K562 (cell line): ENCODE measurements around the gene IL37. TPM values are rescaled to one million over a fixed set of nuclear protein-coding genes. Genes with fewer than 3 reads are reported as not detected.

ENCODE experiments used
- ATAC-seq: fragments of 200-7000 bp; cut with Tn5 transposase; 3 replicates; pipeline ENCODE4 v1.9.1; 2020; ENCODE audit warnings: moderate library complexity
- BruUV-seq: library from RNA; stranded (reverse); fragments of 400-500 nt; replicated peaks from 2 replicates; lab custom pipeline; 2021; lab: Mats Ljungman, UMichigan
- CTCF ChIA-PET: fragments of 300-600 bp; formaldehyde crosslinking; extraction: SDS; loops from one replicate; lab custom pipeline; 2021; ENCODE audit warnings: low intra/inter-chr PET ratio; lab: Yijun Ruan, JAX
- POLR2A ChIA-PET: fragments of 300-600, 350-650 bp; sonication (Branson Sonifier 250); formaldehyde crosslinking; extraction: SDS; loops from one replicate; lab custom pipeline; 2021; ENCODE audit warnings: antibody characterized with exemption, inconsistent platforms; lab: Yijun Ruan, JAX
- DNase-seq, 4 experiments: peaks; one replicate each; pipeline versions ENCODE4 v3.0.0 to v3.0.0-alpha.2; 2011 to 2018; ENCODE audit warnings: low spot score in 3 of 4, mixed read lengths in 3 of 4; ENCODE audit errors: extremely low read depth in 1 of 4
- FAIRE-seq: peaks from 2 replicates; lab custom pipeline; 2011; peaks lifted over from hg19 to GRCh38; lab: Jason Lieb, UNC
- H2AFZ ChIP-seq: 2 replicates; pipeline ENCODE4 v1.6.0; 2011; ENCODE audit warnings: low read depth, low read length, control low read depth, inconsistent platforms
- H3K27ac ChIP-seq: fragments of 200-600 bp; 3 replicates; pipeline ENCODE4 v1.8.0; 2011; ENCODE audit warnings: low read depth, mild to moderate bottlenecking, control low read depth, inconsistent platforms, low read length, moderate library complexity, mixed read lengths; ENCODE audit errors: extremely low read depth
- H3K27me3 ChIP-seq, 2 experiments: fragments of 300-600 bp in 1 of 2; 2 replicates in 1 of 2; 3 replicates in 1 of 2; pipeline versions ENCODE4 v1.6.0 to v1.8.0; 2011; ENCODE audit warnings: inconsistent platforms in 2 of 2, low read length in 2 of 2, mild to moderate bottlenecking in 1 of 2, mixed read lengths in 1 of 2, moderate library complexity in 1 of 2; ENCODE audit not compliant: control insufficient read depth in 2 of 2, insufficient read depth in 2 of 2
- H3K36me3 ChIP-seq: fragments of 300-600 bp; 3 replicates; pipeline ENCODE4 v1.8.0; 2011; ENCODE audit warnings: mild to moderate bottlenecking, low read length, inconsistent platforms; ENCODE audit not compliant: control insufficient read depth, insufficient read depth
- H3K4me1 ChIP-seq, 2 experiments: fragments of 200-600 bp in 1 of 2; replicated peaks in 1 of 2; 2 replicates in 1 of 2; 3 replicates in 1 of 2; pipeline versions ENCODE4 v1.5.1 to v1.8.0; 2011; ENCODE audit warnings: inconsistent platforms in 2 of 2, low read length in 2 of 2, mild to moderate bottlenecking in 1 of 2, mixed read lengths in 1 of 2, moderate library complexity in 1 of 2; ENCODE audit not compliant: control insufficient read depth in 2 of 2, insufficient read depth in 2 of 2
- H3K4me2 ChIP-seq: 2 replicates; pipeline ENCODE4 v1.6.1; 2011; ENCODE audit warnings: low read length, control low read depth, inconsistent platforms, mixed read lengths; ENCODE audit not compliant: insufficient read depth
- H3K4me3 ChIP-seq: fragments of 200-600 bp; sonication (generic), shearing (Covaris generic); 2 replicates; pipeline ENCODE4 v1.5.1; 2016; ENCODE audit warnings: control low read depth, inconsistent platforms
- H3K79me2 ChIP-seq: fragments of 200-600 bp; 3 replicates; pipeline ENCODE4 v1.8.0; 2011; ENCODE audit warnings: low read length, inconsistent platforms; ENCODE audit not compliant: control insufficient read depth, insufficient read depth
- H3K9ac ChIP-seq, 2 experiments: 2 replicates each; pipeline versions ENCODE4 v1.6.0 to v1.6.1; 2011; ENCODE audit warnings: low read depth in 2 of 2, low read length in 2 of 2, control low read depth in 1 of 2, inconsistent platforms in 1 of 2, mild to moderate bottlenecking in 1 of 2, mixed read lengths in 1 of 2; ENCODE audit not compliant: insufficient read depth in 1 of 2
- H3K9me1 ChIP-seq: one replicate; pipeline ENCODE4 v1.6.0; 2011; ENCODE audit warnings: inconsistent platforms, mild to moderate bottlenecking, low read length, moderate library complexity; ENCODE audit not compliant: control insufficient read depth, insufficient read depth
- H3K9me3 ChIP-seq: replicated peaks from 2 replicates; pipeline ENCODE4 v1.5.1; 2011; ENCODE audit warnings: low read depth, low read length, inconsistent platforms; ENCODE audit not compliant: control insufficient read depth, insufficient read depth
- H4K20me1 ChIP-seq: replicated peaks from 2 replicates; pipeline ENCODE4 v1.6.1; 2011; ENCODE audit warnings: low read length, inconsistent platforms, mixed read lengths; ENCODE audit not compliant: control insufficient read depth, insufficient read depth
- CHD2 ChIP-seq: IDR thresholded peaks from 2 replicates; pipeline ENCODE4 v1.6.1; 2011; ENCODE audit warnings: low read depth, low read length
- EWSR1 ChIP-seq: fragments of 450-650 bp; IDR thresholded peaks from 2 replicates; pipeline ENCODE4 v1.6.1; 2018; ENCODE audit warnings: borderline replicate concordance, mild to moderate bottlenecking, low read depth, moderate library complexity; ENCODE audit not compliant: partially characterized antibody
- HNRNPUL1 ChIP-seq: fragments of 200-400 bp; formaldehyde crosslinking; IDR thresholded peaks from 2 replicates; pipeline ENCODE4 v1.6.1; 2017; ENCODE audit warnings: low read length
- PHB ChIP-seq: fragments of 250-450 bp; sonication (Bioruptor Pico); IDR thresholded peaks from 2 replicates; pipeline ENCODE4 v1.5.0; 2021
- SPI1 ChIP-seq: IDR thresholded peaks from 2 replicates; pipeline ENCODE4 v1.6.1; 2011; ENCODE audit warnings: low read depth, low read length, control low read depth, borderline replicate concordance
- TAF7 ChIP-seq: fragments of 450-650 bp; IDR thresholded peaks from 2 replicates; pipeline ENCODE4 v1.6.1; 2016; ENCODE audit warnings: missing genetic modification characterization, missing compliant biosample characterization
- TAF9B ChIP-seq: fragments of 450-650 bp; IDR thresholded peaks from 2 replicates; pipeline ENCODE4 v1.6.1; 2018; ENCODE audit warnings: mild to moderate bottlenecking; ENCODE audit not compliant: partially characterized antibody
- TAL1 ChIP-seq: fragments of 450-650 bp; IDR thresholded peaks from 2 replicates; pipeline ENCODE4 v1.6.1; 2016; ENCODE audit warnings: mild to moderate bottlenecking
- U2AF1 ChIP-seq: fragments of 200-400 bp; formaldehyde crosslinking; optimal IDR thresholded peaks from 2 replicates; pipeline ENCODE3; 2017; ENCODE audit warnings: mild to moderate bottlenecking, low read depth, low read length, moderate library complexity
- ZNF12 ChIP-seq: sonication (generic); formaldehyde crosslinking; IDR thresholded peaks from 2 replicates; pipeline ENCODE4 v1.4.0; 2020; ENCODE audit warnings: mild to moderate bottlenecking, missing genetic modification reagents
- WGBS: fragments of 100-300 bp; shearing (Covaris generic); methylation state at CpG from one replicate; pipeline ENCODE4 v1.1.6; 2016; ENCODE audit warnings: low coverage, mixed read lengths; ENCODE audit not compliant: insufficient coverage; ENCODE audit errors: missing lambda C conversion rate; 5-methylcytosine and 5-hydroxymethylcytosine counted together
- in situ Hi-C: fragments of 300-500 bp; cut with MboI; formaldehyde crosslinking; loops from 4 replicates; pipeline ENCODE4 v1.15.0; 2018; ENCODE audit warnings: inconsistent platforms, mixed read lengths
- intact Hi-C: fragments of 100-400 bp; cut with micrococcal nuclease; formaldehyde crosslinking; loops from 2 replicates; pipeline ENCODE4 v1.14.2; 2022
- polyA plus RNA-seq, 8 experiments: library from polyadenylated mRNA; depleted of rRNA in 4 of 8; stranded (reverse) in 5 of 8; unstranded in 3 of 8; fragments of >200 nt; fragmentation: Nextera tagmentation in 2 of 8; fragmentation: Illumina TruSeq in 1 of 8; extraction: Ambion mirVana in 2 of 8; extraction: Trizol in 1 of 8; gene quantifications; 2 replicates each; pipeline versions ENCODE4 v1.2.1 to v1.2.3, GENCODE V29; 2011 to 2014; ENCODE audit warnings: inconsistent platforms in 1 of 8, missing spikeins in 1 of 8
- total RNA-seq, 7 experiments: library from RNA; depleted of rRNA in 6 of 7; stranded (reverse); fragments of >200 nt in 6 of 7; fragmentation: Illumina TruSeq in 2 of 7; extraction: Trizol in 2 of 7; gene quantifications; 2 replicates each; pipeline versions ENCODE4 v1.2.1 to v1.2.3, GENCODE V29; 2011 to 2021; ENCODE audit warnings: low replicate concordance in 1 of 7
- TF ChIP-seq, protein P1 (sequence below): IDR thresholded peaks from 2 replicates; pipeline ENCODE4 v1.6.1; 2016; ENCODE audit warnings: missing genetic modification characterization, missing compliant biosample characterization
- TF ChIP-seq, protein P2 (sequence below): sonication (generic); IDR thresholded peaks from 2 replicates; pipeline ENCODE4 v1.6.1; 2016

The IL37 gene
- total and polyA plus RNA-seq, 9 of the 15 experiments (the other 6 are each of a cell fraction or from before 2014, with no cell fraction given): not detected

DNA sequence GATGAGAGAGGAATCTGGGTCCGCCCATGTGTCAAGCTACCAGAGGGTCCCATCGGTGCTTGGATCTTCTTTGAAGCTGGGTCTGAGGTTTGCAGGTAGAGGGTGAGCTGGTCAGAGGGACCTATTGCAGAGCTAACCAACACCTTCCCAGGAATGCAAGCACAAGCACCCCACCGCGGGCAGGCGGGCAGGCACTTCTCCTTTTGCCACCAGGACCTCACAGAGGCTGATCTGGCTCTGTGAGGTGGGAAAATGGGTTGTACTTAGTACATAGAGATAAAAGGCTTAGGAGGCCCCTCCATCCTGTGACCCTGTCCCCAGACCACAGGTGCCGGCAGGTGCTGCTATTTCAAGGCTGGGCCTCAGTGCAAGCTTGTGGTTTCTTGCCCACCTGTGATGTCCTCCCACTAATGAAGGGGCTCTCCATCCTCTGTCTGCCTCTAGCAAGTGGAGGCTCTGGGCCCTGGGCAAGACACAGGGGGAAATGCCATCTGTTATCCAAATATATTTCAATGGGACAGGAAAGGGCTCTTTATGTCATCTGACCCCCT, 31.4 kb upstream of the IL37 start:
- peaks cover 0 to 9% of the 10 kb centered on the region in 2 experiments; a peak in 3 of 5 replicates for H3K4me1 ChIP-seq
- no peaks in the 10 kb centered on the region for H3K9me3 ChIP-seq
- BruUV-seq: no TSS peak
- H3K4me2 ChIP-seq: no peak overlapping the region
- DNase-seq (no peak), ATAC-seq (no peak), FAIRE-seq (no peak)
- ChIA-PET CTCF (no interaction called here), POLR2A (interaction anchor here (0.6 kb wide), 1 partner anchor 94 kb away, joined by 3 read pairs; no protein-coding TSS in a partner anchor)
- H3K79me2 ChIP-seq: no peaks in the 10 kb centered on the region
- H3K9me1 ChIP-seq: no peaks in the 10 kb centered on the region
- in situ Hi-C loops (loop anchor here (5.0 to 25.0 kb wide), 2 partner anchors 127 to 267 kb away; no protein-coding TSS in a partner anchor), intact Hi-C loops (loop anchor here (5.0 kb wide), 1 partner anchor 277 kb away; no protein-coding TSS in a partner anchor)
- H3K9ac ChIP-seq: no peak overlapping the region
- H4K20me1 ChIP-seq: no peaks in the 10 kb centered on the region
- 38% methylated on average over 6 of the region's 6 CpGs for WGBS
- TF ChIP-seq SPI1 (peak; percentile 50; the same call in 1 of the 2 replicates), U2AF1 (no peak)
- no peaks in the 10 kb centered on the region for H3K36me3 ChIP-seq
- H3K4me3 ChIP-seq: no peak overlapping the region
- no peak overlapping the region for H2AFZ ChIP-seq
- H3K27me3 ChIP-seq: peaks cover 0 to 14% of the 10 kb centered on the region in 2 experiments; a peak in 1 of 5 replicates
- H3K27ac ChIP-seq: no peak overlapping the region

DNA sequence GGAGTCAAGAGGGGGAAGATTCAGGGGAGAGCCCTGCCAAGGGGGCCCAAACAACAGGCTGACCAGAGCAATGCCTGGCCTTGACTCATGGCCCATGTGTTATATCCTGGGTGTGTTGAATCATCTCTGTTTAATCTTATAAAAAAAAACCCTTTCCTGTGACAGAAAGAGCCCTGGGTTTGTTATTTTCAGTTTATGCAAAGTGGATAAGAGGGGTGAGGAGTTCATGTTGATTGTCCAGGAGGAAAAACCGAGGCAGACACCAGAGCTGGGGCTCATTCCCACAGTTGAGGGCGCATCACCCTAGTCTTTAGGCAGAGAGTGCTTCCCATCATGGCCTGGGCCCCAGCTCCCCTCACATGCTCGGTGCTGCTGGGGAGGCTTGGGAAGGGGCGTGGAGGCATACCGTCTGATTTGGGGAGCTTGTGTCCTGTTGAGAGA, 30.9 kb upstream of the IL37 start:
- H3K27ac ChIP-seq: no peak overlapping the region
- H3K9ac ChIP-seq: no peak overlapping the region
- no TSS peak for BruUV-seq
- POLR2A ChIA-PET: interaction anchor here (0.6 to 1.1 kb wide), 2 partner anchors 17 to 174 kb away, joined by 3 read pairs; no protein-coding TSS in a partner anchor
- intact Hi-C loops: loop anchor here (5.0 kb wide), 1 partner anchor 278 kb away; no protein-coding TSS in a partner anchor
- H3K4me3 ChIP-seq: no peak overlapping the region
- WGBS: 29% methylated on average over 5 of the region's 5 CpGs
- in situ Hi-C loops: loop anchor here (25.0 kb wide), 1 partner anchor 268 kb away; no protein-coding TSS in a partner anchor
- peaks cover 0 to 14% of the 10 kb centered on the region in 2 experiments; a peak in 1 of 5 replicates for H3K27me3 ChIP-seq
- CTCF ChIA-PET: no interaction called here
- H3K36me3 ChIP-seq: no peaks in the 10 kb centered on the region
- H4K20me1 ChIP-seq: no peaks in the 10 kb centered on the region
- ATAC-seq (no peak), FAIRE-seq (no peak), DNase-seq (no peak)
- H3K79me2 ChIP-seq: no peaks in the 10 kb centered on the region
- H3K4me2 ChIP-seq: no peak overlapping the region
- H3K9me3 ChIP-seq: no peaks in the 10 kb centered on the region
- H3K4me1 ChIP-seq: peaks cover 0 to 12% of the 10 kb centered on the region in 2 experiments; a peak in 3 of 5 replicates
- no peaks in the 10 kb centered on the region for H3K9me1 ChIP-seq
- peak overlapping the region; percentile 64; the same call in 1 of the 2 replicates for H2AFZ ChIP-seq
- no peak for TF ChIP-seq PHB (CRISPR knock-in tag)
- no peak for TF ChIP-seq TAF7 (tag)
- no peak for TF ChIP-seq TAL1
- TF ChIP-seq, protein P1, sequence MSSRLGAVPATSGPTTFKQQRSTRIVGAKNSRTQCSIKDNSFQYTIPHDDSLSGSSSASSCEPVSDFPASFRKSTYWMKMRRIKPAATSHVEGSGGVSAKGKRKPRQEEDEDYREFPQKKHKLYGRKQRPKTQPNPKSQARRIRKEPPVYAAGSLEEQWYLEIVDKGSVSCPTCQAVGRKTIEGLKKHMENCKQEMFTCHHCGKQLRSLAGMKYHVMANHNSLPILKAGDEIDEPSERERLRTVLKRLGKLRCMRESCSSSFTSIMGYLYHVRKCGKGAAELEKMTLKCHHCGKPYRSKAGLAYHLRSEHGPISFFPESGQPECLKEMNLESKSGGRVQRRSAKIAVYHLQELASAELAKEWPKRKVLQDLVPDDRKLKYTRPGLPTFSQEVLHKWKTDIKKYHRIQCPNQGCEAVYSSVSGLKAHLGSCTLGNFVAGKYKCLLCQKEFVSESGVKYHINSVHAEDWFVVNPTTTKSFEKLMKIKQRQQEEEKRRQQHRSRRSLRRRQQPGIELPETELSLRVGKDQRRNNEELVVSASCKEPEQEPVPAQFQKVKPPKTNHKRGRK (tag): no peak
- no peak for TF ChIP-seq TAF9B
- no peak for TF ChIP-seq CHD2
- TF ChIP-seq, protein P2, sequence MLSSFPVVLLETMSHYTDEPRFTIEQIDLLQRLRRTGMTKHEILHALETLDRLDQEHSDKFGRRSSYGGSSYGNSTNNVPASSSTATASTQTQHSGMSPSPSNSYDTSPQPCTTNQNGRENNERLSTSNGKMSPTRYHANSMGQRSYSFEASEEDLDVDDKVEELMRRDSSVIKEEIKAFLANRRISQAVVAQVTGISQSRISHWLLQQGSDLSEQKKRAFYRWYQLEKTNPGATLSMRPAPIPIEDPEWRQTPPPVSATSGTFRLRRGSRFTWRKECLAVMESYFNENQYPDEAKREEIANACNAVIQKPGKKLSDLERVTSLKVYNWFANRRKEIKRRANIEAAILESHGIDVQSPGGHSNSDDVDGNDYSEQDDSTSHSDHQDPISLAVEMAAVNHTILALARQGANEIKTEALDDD: no peak
- TF ChIP-seq EWSR1: no peak
- TF ChIP-seq ZNF12: no peak
- TF ChIP-seq HNRNPUL1: no peak
